Brain microvascular endothelial cell (primary cell): ENCODE results near the gene SLC25A21.

Experiments
- DNase-seq: peaks from one replicate; pipeline ENCODE4 v3.0.0-alpha.2; 2020
- H3K27ac ChIP-seq: fragments of 250-450 bp; sonication (Bioruptor Pico); 2 replicates; pipeline ENCODE4 v1.5.1; 2020; ENCODE audit warnings: mild to moderate bottlenecking, moderate library complexity
- H3K27me3 ChIP-seq: fragments of 250-450 bp; sonication (Bioruptor Pico); replicated peaks from 2 replicates; pipeline ENCODE4 v1.5.1; 2020; ENCODE audit warnings: mild to moderate bottlenecking
- H3K36me3 ChIP-seq: fragments of 250-450 bp; sonication (Bioruptor Pico); replicated peaks from 2 replicates; pipeline ENCODE4 v1.5.1; 2020; ENCODE audit warnings: mild to moderate bottlenecking
- H3K4me3 ChIP-seq: 2 replicates; pipeline ENCODE4 v1.5.1; 2011; ENCODE audit warnings: low read depth, mild to moderate bottlenecking, control low read depth, low read length, moderate library complexity
- in situ Hi-C: cut with HindIII; loops from 2 replicates; pipeline ENCODE4 v1.10.0; 2017; ENCODE audit warnings: low sequenced_read_pairs, low pct_ligation_motif_present
- TF ChIP-seq, protein P1 (sequence below): IDR thresholded peaks from 2 replicates; pipeline ENCODE4 v1.5.1; 2011; ENCODE audit warnings: low read depth, mild to moderate bottlenecking, moderate library complexity, low read length, control low read depth, inconsistent platforms; ENCODE audit errors: missing control alignments

SLC25A21 gene

DNA sequence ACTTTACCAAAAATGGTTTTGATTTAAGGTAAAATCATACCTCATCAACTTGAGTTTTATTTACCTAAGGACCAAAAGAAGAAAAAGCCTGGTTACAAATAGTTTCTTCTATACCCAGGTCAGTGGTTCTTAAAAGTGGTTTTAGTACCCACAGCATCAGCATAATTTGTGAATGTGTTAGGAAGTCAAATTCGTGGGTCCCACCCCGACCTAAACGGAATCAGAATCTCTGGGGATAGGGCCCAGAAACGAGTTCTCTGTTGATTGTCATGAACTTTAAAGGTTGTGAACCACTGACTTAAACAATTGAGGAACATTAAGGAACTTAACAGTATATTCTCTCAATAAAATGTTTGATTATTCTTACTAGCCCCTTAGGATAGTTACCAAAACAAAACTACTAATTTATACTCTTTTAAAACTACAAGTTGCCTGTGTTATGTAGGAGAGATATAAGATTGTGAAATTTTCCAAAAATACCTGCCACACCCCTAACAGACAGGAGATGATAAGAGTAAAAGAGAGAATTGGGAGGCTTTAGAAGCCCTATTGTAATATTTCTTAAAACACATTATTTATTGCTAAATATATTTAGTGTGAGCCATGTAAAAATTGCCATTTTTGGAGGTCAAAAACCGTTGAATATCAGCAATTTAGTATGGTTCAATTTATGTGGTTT is 669 bp upstream of the SLC25A21 start:
- Histone ChIP-seq H3K4me3 (peak overlapping the region; percentile 67), H3K27ac (no peak overlapping the region), H3K36me3 (no peaks in the 10 kb centered on the region), H3K27me3 (no peaks in the 10 kb centered on the region)
- no peak for DNase-seq
- in situ Hi-C loops: no loop called here
- TF ChIP-seq, protein P1, sequence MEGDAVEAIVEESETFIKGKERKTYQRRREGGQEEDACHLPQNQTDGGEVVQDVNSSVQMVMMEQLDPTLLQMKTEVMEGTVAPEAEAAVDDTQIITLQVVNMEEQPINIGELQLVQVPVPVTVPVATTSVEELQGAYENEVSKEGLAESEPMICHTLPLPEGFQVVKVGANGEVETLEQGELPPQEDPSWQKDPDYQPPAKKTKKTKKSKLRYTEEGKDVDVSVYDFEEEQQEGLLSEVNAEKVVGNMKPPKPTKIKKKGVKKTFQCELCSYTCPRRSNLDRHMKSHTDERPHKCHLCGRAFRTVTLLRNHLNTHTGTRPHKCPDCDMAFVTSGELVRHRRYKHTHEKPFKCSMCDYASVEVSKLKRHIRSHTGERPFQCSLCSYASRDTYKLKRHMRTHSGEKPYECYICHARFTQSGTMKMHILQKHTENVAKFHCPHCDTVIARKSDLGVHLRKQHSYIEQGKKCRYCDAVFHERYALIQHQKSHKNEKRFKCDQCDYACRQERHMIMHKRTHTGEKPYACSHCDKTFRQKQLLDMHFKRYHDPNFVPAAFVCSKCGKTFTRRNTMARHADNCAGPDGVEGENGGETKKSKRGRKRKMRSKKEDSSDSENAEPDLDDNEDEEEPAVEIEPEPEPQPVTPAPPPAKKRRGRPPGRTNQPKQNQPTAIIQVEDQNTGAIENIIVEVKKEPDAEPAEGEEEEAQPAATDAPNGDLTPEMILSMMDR: no peak

DNA sequence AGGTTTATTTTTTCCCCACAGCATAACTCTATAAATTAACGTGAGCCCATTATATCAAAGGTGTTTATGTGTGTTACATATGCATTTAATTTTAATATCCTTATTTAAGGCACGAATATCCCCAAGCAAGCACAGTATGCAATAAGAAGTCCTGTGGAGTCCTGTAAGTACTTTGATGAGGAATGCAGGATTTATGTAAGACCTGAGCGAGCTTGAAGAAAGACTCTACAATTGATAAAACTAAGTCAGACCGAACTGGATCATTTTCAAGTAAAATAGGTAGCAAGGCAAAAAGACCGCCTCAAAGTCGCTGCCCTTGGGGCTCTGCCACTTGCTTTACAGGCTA is 755 bp downstream of the SLC25A21 start:
- TF ChIP-seq, protein P1: no peak
- Histone ChIP-seq H3K27me3 (no peaks in the 10 kb centered on the region), H3K4me3 (peak overlapping the region; percentile 67), H3K27ac (no peak overlapping the region), H3K36me3 (no peaks in the 10 kb centered on the region)
- no peak for DNase-seq
- in situ Hi-C loops: no loop called here

DNA sequence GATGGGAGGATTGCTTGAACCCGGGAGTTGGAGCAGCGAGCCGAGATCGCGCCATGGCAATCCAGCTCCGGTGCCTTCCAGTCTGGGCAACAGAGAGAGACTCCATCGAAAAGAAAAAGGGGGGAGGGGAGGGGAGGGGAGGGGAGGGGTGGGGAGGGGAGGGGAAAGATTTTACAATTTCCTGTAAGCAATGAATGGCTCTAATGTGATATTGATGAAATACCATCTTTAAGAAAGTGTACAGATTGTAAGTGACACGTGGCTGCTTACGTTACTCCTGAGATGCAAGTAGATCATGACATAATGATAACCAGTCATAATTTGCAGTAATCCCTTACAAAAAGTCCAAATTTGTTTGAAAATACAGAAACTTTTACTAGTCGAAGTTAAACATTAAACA is 1.4 kb downstream of the SLC25A21 start:
- no peak overlapping the region for H3K4me3 ChIP-seq
- in situ Hi-C loops: no loop called here
- H3K36me3 ChIP-seq: no peaks in the 10 kb centered on the region
- TF ChIP-seq, protein P1: no peak
- H3K27me3 ChIP-seq: no peaks in the 10 kb centered on the region
- DNase-seq: no peak
- no peak overlapping the region for H3K27ac ChIP-seq

DNA sequence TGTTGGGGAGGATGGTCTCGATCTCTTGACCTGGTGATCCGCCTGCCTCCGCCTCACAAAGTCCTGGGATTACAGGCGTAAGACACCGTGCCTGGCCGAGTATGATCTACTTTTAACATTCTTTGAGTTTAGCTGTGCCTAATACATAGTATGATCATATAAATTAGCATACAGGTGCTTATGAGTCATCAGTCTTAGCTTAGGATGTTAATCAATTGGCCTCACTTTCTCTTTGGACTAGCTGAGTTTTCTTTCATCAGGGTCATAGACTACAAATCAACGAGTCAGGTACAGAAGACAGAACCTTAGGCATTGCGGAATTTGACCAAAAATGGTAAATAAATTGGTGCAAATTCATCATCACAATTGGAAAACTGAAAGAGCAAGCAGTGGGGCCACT is 2.2 kb downstream of the SLC25A21 start:
- Histone ChIP-seq H3K36me3 (no peaks in the 10 kb centered on the region), H3K4me3 (no peak overlapping the region), H3K27ac (no peak overlapping the region), H3K27me3 (no peaks in the 10 kb centered on the region)
- in situ Hi-C loops: no loop called here
- TF ChIP-seq, protein P1: no peak
- no peak for DNase-seq

DNA sequence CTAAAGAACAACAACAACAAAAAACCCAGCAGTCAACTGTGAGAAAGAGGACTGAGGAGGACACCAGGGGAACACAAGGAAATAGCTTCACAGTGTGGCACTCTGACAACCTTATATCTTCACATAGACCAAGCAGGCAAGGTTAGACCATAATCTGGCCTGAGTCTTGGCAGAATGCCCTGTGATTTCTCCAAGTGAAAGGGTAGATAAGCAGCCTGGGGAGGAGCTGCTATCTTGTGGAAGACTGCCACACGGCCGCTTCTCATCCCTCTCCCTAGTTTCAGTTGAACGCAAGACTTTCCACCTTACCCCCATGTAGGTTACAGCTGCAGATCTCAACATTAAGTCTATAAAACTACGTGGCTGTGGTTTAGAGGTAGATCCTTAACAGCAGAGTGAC is 3.7 kb downstream of the SLC25A21 start:
- TF ChIP-seq, protein P1: no peak
- no peak for DNase-seq
- H3K36me3 ChIP-seq: no peaks in the 10 kb centered on the region
- in situ Hi-C loops: no loop called here
- H3K4me3 ChIP-seq: no peak overlapping the region
- no peaks in the 10 kb centered on the region for H3K27me3 ChIP-seq
- H3K27ac ChIP-seq: no peak overlapping the region
